Measurements from ENCODE around the gene DTX4. TPM values are rescaled to one million over a fixed set of nuclear protein-coding genes. Genes with fewer than 3 reads are reported as not detected.

DTX4 gene
- total and polyA plus RNA-seq, 4 donors, result 27.8 to 108 (median 66.0) TPM

- H3K36me3 ChIP-seq (ENCODE audit: control insufficient read depth, insufficient read depth, low read length), result peaks cover 47% of the 10 kb centered on the region
- no peak overlapping the region for H3K27ac ChIP-seq (ENCODE audit: low read depth, low read length)
- WGBS (ENCODE audit: insufficient coverage), result 81% methylated on average over 10 of the region's 14 CpGs
- H3K4me3 ChIP-seq (ENCODE audit: low read depth, low read length), result no peak overlapping the region
- no peaks in the 10 kb centered on the region for H3K9me3 ChIP-seq (ENCODE audit: control insufficient read depth, insufficient read depth, low read length)
- H3K27me3 ChIP-seq (ENCODE audit: control insufficient read depth, insufficient read depth, low read length), result no peaks in the 10 kb centered on the region
- peaks cover 19% of the 10 kb centered on the region for H3K4me1 ChIP-seq (ENCODE audit: control insufficient read depth, insufficient read depth, low read length)
- DNase-seq (ENCODE audit: low read depth in 4 of 6, low spot score in 6 of 6), result no peak
Measured at GRCh38 chr11:59199546-59200422, 27.9 kb downstream of the DTX4 start.

DNA sequence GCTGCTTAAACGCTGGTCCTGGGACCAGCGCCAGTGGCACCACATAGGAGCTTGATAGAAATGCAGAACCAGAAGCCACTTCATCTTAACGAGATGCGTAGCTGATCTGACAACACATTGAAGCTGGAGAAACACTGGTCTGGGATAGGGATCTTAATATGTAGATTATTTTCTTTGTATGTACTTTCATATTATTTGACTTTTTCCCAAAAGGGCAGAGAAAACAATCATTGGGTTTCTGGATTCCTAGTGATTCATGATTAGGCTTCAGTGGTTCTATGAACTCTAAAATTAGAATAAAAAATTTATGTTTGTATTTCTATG lies 28.5 kb downstream of the DTX4 start:
- Histone ChIP-seq H3K4me1 (ENCODE audit: control insufficient read depth, insufficient read depth, low read length) (peaks cover 15% of the 10 kb centered on the region), H3K27ac (ENCODE audit: low read depth, low read length) (no peak overlapping the region)

GRCh38 chr11:59201353-59201752 lies 29.4 kb downstream of the DTX4 start:
- peaks cover 51% of the 10 kb centered on the region for H3K36me3 ChIP-seq (ENCODE audit: control insufficient read depth, insufficient read depth, low read length)
- no peaks in the 10 kb centered on the region for H3K27me3 ChIP-seq (ENCODE audit: control insufficient read depth, insufficient read depth, low read length)
- DNase-seq (ENCODE audit: low read depth in 4 of 6, low spot score in 6 of 6), result no peak
- H3K27ac ChIP-seq (ENCODE audit: low read depth, low read length), result no peak overlapping the region
- H3K4me1 ChIP-seq (ENCODE audit: control insufficient read depth, insufficient read depth, low read length), result peaks cover 15% of the 10 kb centered on the region
- H3K9me3 ChIP-seq (ENCODE audit: control insufficient read depth, insufficient read depth, low read length), result no peaks in the 10 kb centered on the region
- no peak overlapping the region for H3K4me3 ChIP-seq (ENCODE audit: low read depth, low read length)
- 70% methylated on average over 2 of the region's 3 CpGs for WGBS (ENCODE audit: insufficient coverage)

More for the DNA sequence above, 28.5 kb downstream of the DTX4 start:
- no peak overlapping the region for H3K4me3 ChIP-seq (ENCODE audit: low read depth, low read length)
- peaks cover 48% of the 10 kb centered on the region for H3K36me3 ChIP-seq (ENCODE audit: control insufficient read depth, insufficient read depth, low read length)
- DNase-seq (ENCODE audit: low read depth in 4 of 6, low spot score in 6 of 6), result no peak
- H3K27me3 ChIP-seq (ENCODE audit: control insufficient read depth, insufficient read depth, low read length), result no peaks in the 10 kb centered on the region
- H3K9me3 ChIP-seq (ENCODE audit: control insufficient read depth, insufficient read depth, low read length), result no peaks in the 10 kb centered on the region
- 35% methylated on average over 2 of the region's 4 CpGs for WGBS (ENCODE audit: insufficient coverage)

- H3K36me3 ChIP-seq (ENCODE audit: control insufficient read depth, insufficient read depth, low read length), result peaks cover 47% of the 10 kb centered on the region
- H3K27ac ChIP-seq (ENCODE audit: low read depth, low read length), result no peak overlapping the region
- no peaks in the 10 kb centered on the region for H3K27me3 ChIP-seq (ENCODE audit: control insufficient read depth, insufficient read depth, low read length)
- 96% methylated on average over 2 of the region's 3 CpGs for WGBS (ENCODE audit: insufficient coverage)
- DNase-seq (ENCODE audit: low read depth in 4 of 6, low spot score in 6 of 6), result no peak
- H3K4me1 ChIP-seq (ENCODE audit: control insufficient read depth, insufficient read depth, low read length), result peaks cover 2% of the 10 kb centered on the region
- H3K4me3 ChIP-seq (ENCODE audit: low read depth, low read length), result no peak overlapping the region
- H3K9me3 ChIP-seq (ENCODE audit: control insufficient read depth, insufficient read depth, low read length), result no peaks in the 10 kb centered on the region
Measured at GRCh38 chr11:59204746-59205145, 32.8 kb downstream of the DTX4 start.

DNA sequence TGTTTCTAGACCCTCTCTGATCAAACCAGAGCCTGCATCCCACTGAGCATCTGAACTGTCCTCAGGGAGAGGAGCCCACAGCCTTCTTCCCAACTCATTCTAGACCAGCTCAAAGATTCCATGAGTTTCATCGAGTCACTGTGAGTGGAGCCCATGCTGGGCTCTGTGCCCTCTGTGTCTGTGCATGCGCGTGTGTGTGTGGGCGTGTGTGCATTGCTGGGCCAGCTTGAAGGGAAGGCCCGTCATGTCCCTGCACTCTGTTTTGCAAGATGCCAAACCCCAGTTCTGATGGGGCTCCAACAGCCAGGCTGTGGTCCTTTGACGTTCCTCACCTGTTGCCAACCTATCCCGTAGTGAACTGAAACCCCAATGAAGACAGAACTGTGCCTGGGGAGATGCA lies 33.7 kb downstream of the DTX4 start:
- no peaks in the 10 kb centered on the region for H3K4me1 ChIP-seq (ENCODE audit: control insufficient read depth, insufficient read depth, low read length)
- H3K27ac ChIP-seq (ENCODE audit: low read depth, low read length), result no peak overlapping the region
- no peaks in the 10 kb centered on the region for H3K9me3 ChIP-seq (ENCODE audit: control insufficient read depth, insufficient read depth, low read length)
- H3K36me3 ChIP-seq (ENCODE audit: control insufficient read depth, insufficient read depth, low read length), result peaks cover 48% of the 10 kb centered on the region
- no peak for DNase-seq (ENCODE audit: low read depth in 4 of 6, low spot score in 6 of 6)
- no peaks in the 10 kb centered on the region for H3K27me3 ChIP-seq (ENCODE audit: control insufficient read depth, insufficient read depth, low read length)
- WGBS (ENCODE audit: insufficient coverage), result 93% methylated on average over 7 of the region's 7 CpGs
- H3K4me3 ChIP-seq (ENCODE audit: low read depth, low read length), result no peak overlapping the region

- Histone ChIP-seq H3K4me3 (ENCODE audit: low read depth, low read length) (no peak overlapping the region), H3K4me1 (ENCODE audit: control insufficient read depth, insufficient read depth, low read length) (no peaks in the 10 kb centered on the region), H3K27ac (ENCODE audit: low read depth, low read length) (no peak overlapping the region), H3K36me3 (ENCODE audit: control insufficient read depth, insufficient read depth, low read length) (peaks cover 44% of the 10 kb centered on the region), H3K9me3 (ENCODE audit: control insufficient read depth, insufficient read depth, low read length) (no peaks in the 10 kb centered on the region), H3K27me3 (ENCODE audit: control insufficient read depth, insufficient read depth, low read length) (no peaks in the 10 kb centered on the region)
- peak in 2 of 6 donors; percentile 62 to 65 for DNase-seq (ENCODE audit: low read depth in 4 of 6, low spot score in 6 of 6)
- 67% methylated on average over 4 of the region's 4 CpGs for WGBS (ENCODE audit: insufficient coverage)
Measured at GRCh38 chr11:59206635-59207034, 34.7 kb downstream of the DTX4 start.

DNA sequence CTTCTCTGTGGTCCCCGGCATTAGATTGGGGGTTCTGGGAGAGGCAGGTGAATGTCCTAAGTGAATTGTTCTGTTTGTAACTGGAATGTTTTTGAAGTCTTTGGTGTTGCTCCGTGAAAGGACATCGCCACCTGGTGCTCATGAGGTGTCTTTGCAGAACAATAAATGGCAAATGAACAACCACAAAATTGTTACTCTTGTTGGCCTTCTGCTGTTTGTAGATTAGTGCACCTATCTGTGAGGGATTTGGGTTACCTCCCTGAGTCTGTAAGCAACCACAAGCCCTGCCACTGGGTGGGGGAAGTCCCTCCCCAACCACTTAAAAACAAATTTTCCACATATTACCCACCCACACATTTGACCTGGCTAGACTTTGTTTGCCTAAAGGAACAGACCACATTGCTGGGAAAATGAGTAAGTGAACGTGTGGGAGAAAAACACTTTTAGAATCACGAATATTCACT lies 36.1 kb downstream of the DTX4 start:
- peaks cover 41% of the 10 kb centered on the region for H3K36me3 ChIP-seq (ENCODE audit: control insufficient read depth, insufficient read depth, low read length)
- peak in 2 of 6 donors; percentile 66 to 73 for DNase-seq (ENCODE audit: low read depth in 4 of 6, low spot score in 6 of 6)
- no peaks in the 10 kb centered on the region for H3K9me3 ChIP-seq (ENCODE audit: control insufficient read depth, insufficient read depth, low read length)
- no peaks in the 10 kb centered on the region for H3K4me1 ChIP-seq (ENCODE audit: control insufficient read depth, insufficient read depth, low read length)
- H3K27ac ChIP-seq (ENCODE audit: low read depth, low read length), result no peak overlapping the region
- H3K27me3 ChIP-seq (ENCODE audit: control insufficient read depth, insufficient read depth, low read length), result no peaks in the 10 kb centered on the region
- WGBS (ENCODE audit: insufficient coverage), result no CpG with 5 or more reads among the region's 5 CpGs
- no peak overlapping the region for H3K4me3 ChIP-seq (ENCODE audit: low read depth, low read length)

DNA sequence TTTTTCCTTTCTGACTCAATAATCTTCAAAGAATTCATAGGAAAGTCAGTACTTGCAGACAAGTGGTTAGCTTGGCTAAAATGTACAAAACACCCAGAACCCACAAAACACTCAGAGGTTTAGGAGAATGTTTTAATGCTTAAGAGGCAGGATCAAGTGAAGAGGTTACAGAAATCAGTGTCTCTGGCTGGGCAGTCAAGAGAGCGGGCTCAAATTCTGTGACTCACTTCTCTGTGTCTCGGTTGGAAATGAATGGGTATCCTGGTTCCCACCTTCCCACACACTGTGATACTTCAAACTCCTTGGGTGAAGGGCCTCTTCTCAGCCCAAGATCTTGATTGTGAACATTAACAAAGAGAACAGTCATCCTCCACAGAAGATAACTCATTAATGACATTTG lies 37.0 kb downstream of the DTX4 start:
- H3K4me3 ChIP-seq (ENCODE audit: low read depth, low read length), result no peak overlapping the region
- H3K27ac ChIP-seq (ENCODE audit: low read depth, low read length), result no peak overlapping the region
- WGBS (ENCODE audit: insufficient coverage), result no CpG with 5 or more reads among the region's 2 CpGs
- H3K4me1 ChIP-seq (ENCODE audit: control insufficient read depth, insufficient read depth, low read length), result no peaks in the 10 kb centered on the region
- no peak for DNase-seq (ENCODE audit: low read depth in 4 of 6, low spot score in 6 of 6)
- peaks cover 38% of the 10 kb centered on the region for H3K36me3 ChIP-seq (ENCODE audit: control insufficient read depth, insufficient read depth, low read length)
- H3K9me3 ChIP-seq (ENCODE audit: control insufficient read depth, insufficient read depth, low read length), result no peaks in the 10 kb centered on the region
- no peaks in the 10 kb centered on the region for H3K27me3 ChIP-seq (ENCODE audit: control insufficient read depth, insufficient read depth, low read length)

- Histone ChIP-seq H3K9me3 (ENCODE audit: control insufficient read depth, insufficient read depth, low read length) (no peaks in the 10 kb centered on the region), H3K27ac (ENCODE audit: low read depth, low read length) (no peak overlapping the region), H3K4me1 (ENCODE audit: control insufficient read depth, insufficient read depth, low read length) (no peaks in the 10 kb centered on the region), H3K4me3 (ENCODE audit: low read depth, low read length) (no peak overlapping the region), H3K27me3 (ENCODE audit: control insufficient read depth, insufficient read depth, low read length) (no peaks in the 10 kb centered on the region), H3K36me3 (ENCODE audit: control insufficient read depth, insufficient read depth, low read length) (peaks cover 9% of the 10 kb centered on the region)
- DNase-seq (ENCODE audit: low read depth in 4 of 6, low spot score in 6 of 6), result no peak
- 100% methylated on average over 7 of the region's 7 CpGs for WGBS (ENCODE audit: insufficient coverage)
Measured at GRCh38 chr11:59212222-59212621, 40.3 kb downstream of the DTX4 start.
